Spleen (tissue), 7 donors: ENCODE results near the gene SOSTDC1.

ENCODE experiments used
- POLR2AphosphoS5 ChIP-seq, 3 donors: sonication (generic); formaldehyde crosslinking; IDR thresholded peaks; one replicate each; pipeline ENCODE4 v1.5.1; 2017; ENCODE audit warnings: antibody characterized with exemption in 3 of 3
- TF ChIP-seq, protein P1 (sequence below), 11 experiments: fragments of 200-600 bp in 7 of 11; fragments of 450-650 bp in 4 of 11; sonication (generic) in 4 of 11; IDR thresholded peaks in 8 of 11; conservative IDR thresholded peaks in 3 of 11; 1 replicate in 7 of 11; 2 replicates in 4 of 11; pipeline versions ENCODE4 v1.4.0 to v1.8.0; 2016 to 2021; ENCODE audit warnings: antibody characterized with exemption in 11 of 11, inconsistent platforms in 4 of 11, mild to moderate bottlenecking in 1 of 11
- donor health status: DM: no; HTN: no; CAD: no; lungs with moderate emphysema.
- donor health status: DM: no; HTN: no; CAD: no.
- donor health status: DM: no; HTN: no; CAD: no.

DNA sequence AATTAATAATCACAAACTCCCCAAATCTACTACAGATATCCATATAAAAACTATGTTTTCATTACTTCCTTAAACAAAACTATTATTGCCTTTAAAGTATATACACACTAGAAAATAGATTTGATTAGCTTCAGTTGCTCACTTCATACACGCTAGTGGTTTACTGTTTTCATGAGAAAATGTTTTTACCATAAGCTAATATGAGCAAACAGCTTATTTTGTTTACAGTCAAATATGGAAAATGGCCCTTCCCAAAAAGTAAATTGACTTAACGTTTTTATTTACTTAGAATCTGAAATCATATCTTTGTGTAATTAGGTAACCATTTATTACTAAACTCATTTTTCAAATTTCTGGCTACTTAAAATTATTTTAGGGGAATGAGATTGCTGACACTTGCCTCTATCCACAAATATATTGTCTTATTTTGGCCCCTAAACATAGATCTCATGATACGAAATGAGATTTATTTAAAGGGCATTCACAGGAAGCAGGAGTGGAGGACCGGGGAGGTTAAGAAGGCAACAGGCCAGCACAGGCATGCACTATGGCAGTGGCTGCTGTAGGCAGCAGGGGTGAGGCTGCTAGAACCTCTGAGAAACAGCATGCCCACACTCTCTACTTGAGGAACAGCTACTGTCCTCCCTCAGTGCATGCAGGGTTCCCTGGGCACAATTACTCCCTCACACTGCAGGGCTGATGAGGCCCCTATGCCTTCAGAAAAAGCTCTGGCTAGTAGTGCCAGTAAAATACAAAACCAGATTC is 29.6 kb upstream of the SOSTDC1 start:
- TF ChIP-seq, protein P1, sequence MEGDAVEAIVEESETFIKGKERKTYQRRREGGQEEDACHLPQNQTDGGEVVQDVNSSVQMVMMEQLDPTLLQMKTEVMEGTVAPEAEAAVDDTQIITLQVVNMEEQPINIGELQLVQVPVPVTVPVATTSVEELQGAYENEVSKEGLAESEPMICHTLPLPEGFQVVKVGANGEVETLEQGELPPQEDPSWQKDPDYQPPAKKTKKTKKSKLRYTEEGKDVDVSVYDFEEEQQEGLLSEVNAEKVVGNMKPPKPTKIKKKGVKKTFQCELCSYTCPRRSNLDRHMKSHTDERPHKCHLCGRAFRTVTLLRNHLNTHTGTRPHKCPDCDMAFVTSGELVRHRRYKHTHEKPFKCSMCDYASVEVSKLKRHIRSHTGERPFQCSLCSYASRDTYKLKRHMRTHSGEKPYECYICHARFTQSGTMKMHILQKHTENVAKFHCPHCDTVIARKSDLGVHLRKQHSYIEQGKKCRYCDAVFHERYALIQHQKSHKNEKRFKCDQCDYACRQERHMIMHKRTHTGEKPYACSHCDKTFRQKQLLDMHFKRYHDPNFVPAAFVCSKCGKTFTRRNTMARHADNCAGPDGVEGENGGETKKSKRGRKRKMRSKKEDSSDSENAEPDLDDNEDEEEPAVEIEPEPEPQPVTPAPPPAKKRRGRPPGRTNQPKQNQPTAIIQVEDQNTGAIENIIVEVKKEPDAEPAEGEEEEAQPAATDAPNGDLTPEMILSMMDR (IDR thresholded peaks at IDR 0.05 in 8 of 11, conservative IDR thresholded peaks at IDR 0.05 in 3 of 11) = no peak
- no peak for TF ChIP-seq POLR2AphosphoS5 (IDR thresholded peaks at IDR 0.05)
